ENCODE results near the gene FTH1. TPM values are rescaled to one million over a fixed set of nuclear protein-coding genes. Genes with fewer than 3 reads are reported as not detected.

FTH1 gene
- total and polyA plus RNA-seq, 2 of the 13 experiments (the other 11 are each of a cell fraction or from before 2014, with no cell fraction given), result 607 to 760 TPM

DNA sequence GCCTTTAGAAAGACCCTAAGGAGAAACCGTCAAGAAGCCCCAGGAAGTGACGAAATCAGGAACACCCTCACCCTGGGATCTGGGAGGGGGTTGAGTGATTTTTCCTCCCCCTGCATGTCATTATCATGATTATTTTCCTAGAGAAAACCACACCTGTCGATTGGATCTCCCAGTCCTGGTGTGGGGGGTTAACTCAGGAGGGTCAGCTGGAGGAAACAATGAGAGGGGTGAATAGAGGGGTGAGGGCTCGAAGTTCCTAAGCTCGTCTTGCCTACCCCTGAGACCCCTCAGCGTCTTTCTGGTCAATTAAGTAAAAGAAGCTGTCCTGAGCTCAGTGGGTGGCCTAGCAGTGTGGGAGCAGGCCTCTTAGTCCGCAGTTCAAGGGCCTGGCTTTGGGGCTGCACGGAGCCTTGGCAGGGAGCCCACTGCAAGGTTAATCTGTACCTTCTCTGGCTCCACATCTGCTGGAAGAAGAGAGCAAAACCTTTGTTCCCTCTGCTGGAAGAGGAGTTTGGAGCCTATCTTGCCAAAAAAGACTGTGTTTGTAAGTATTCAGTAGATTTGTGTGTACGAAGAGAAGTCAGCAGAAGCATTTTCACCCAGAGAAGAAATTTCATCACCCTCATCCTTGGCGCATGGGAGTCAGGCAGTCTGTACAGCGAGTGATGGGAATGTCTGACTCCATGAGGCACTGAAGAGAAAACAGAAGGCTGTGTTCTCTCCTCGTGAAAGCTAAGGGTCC is 34.2 kb upstream of the FTH1 start (continued):
- TF ChIP-seq, protein P1, sequence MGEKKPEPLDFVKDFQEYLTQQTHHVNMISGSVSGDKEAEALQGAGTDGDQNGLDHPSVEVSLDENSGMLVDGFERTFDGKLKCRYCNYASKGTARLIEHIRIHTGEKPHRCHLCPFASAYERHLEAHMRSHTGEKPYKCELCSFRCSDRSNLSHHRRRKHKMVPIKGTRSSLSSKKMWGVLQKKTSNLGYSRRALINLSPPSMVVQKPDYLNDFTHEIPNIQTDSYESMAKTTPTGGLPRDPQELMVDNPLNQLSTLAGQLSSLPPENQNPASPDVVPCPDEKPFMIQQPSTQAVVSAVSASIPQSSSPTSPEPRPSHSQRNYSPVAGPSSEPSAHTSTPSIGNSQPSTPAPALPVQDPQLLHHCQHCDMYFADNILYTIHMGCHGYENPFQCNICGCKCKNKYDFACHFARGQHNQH (CRISPR knock-in tag; IDR thresholded peaks at IDR 0.05), result 0 out of 2 replicates have a peak, but pooled peaks have one; percentile 31
- TF ChIP-seq ZNF484 (CRISPR knock-in tag; IDR thresholded peaks at IDR 0.05; ENCODE audit: borderline replicate concordance, low read depth) (no peak), ZNF274 (CRISPR knock-in tag; IDR thresholded peaks at IDR 0.05) (no peak), NR2C2 (CRISPR knock-in tag; IDR thresholded peaks at IDR 0.05; ENCODE audit: borderline replicate concordance) (no peak), FOXP4 (CRISPR knock-in tag; IDR thresholded peaks at IDR 0.05) (peak; percentile 63), JUNB (CRISPR knock-in tag; IDR thresholded peaks at IDR 0.05; ENCODE audit: borderline replicate concordance) (no peak), CHCHD3 (CRISPR knock-in tag; IDR thresholded peaks at IDR 0.05) (no peak), ATF2 (CRISPR knock-in tag; IDR thresholded peaks at IDR 0.05) (peak; percentile 46; the same call in 1 of the 2 replicates), ZNF562 (CRISPR knock-in tag; IDR thresholded peaks at IDR 0.05; ENCODE audit: borderline replicate concordance) (no peak), ZMYM2 (CRISPR knock-in tag; IDR thresholded peaks at IDR 0.05) (no peak), ZNF451 (CRISPR knock-in tag; IDR thresholded peaks at IDR 0.05) (0 out of 2 replicates have a peak, but pooled peaks have one; percentile 7), FOXM1 (CRISPR knock-in tag; IDR thresholded peaks at IDR 0.05) (no peak), KLF16 (CRISPR knock-in tag; IDR thresholded peaks at IDR 0.05) (peak in 1 of 2 experiments; percentile 49; a peak in 1 of 4 replicates), MED1 (CRISPR knock-in tag; IDR thresholded peaks at IDR 0.05) (peak; percentile 84), DMAP1 (CRISPR knock-in tag; IDR thresholded peaks at IDR 0.05) (peak; percentile 69; the same call in 1 of the 2 replicates), DR1 (CRISPR knock-in tag; IDR thresholded peaks at IDR 0.05) (peak; percentile 64; the same call in 1 of the 2 replicates), ZNF235 (CRISPR knock-in tag; IDR thresholded peaks at IDR 0.05; ENCODE audit: borderline replicate concordance) (no peak), MEF2D (CRISPR knock-in tag; IDR thresholded peaks at IDR 0.05) (0 out of 2 replicates have a peak, but pooled peaks have one; percentile 3), ZNF441 (CRISPR knock-in tag; IDR thresholded peaks at IDR 0.05; ENCODE audit: borderline replicate concordance) (no peak), ZNF503 (CRISPR knock-in tag; IDR thresholded peaks at IDR 0.05) (no peak), MTA3 (CRISPR knock-in tag; IDR thresholded peaks at IDR 0.05) (no peak), DPF2 (CRISPR knock-in tag; IDR thresholded peaks at IDR 0.05; ENCODE audit: borderline replicate concordance, low read depth) (no peak)

All from HepG2 (cell line).